ENCODE results near the gene LFNG. TPM values are rescaled to one million over a fixed set of nuclear protein-coding genes. Genes with fewer than 3 reads are reported as not detected.

LFNG gene
- total RNA-seq, 2 experiments from 2014 or later: 96.7 to 99.8 TPM

- CTCF ChIA-PET: no interaction called here
- no peaks in the 10 kb centered on the region for H3K27me3 ChIP-seq (ENCODE audit: control insufficient read depth in 1 of 2, insufficient read depth in 2 of 2, low read length in 2 of 2)
- no peak overlapping the region for H3K27ac ChIP-seq (ENCODE audit: low read depth in 1 of 2, low read length in 2 of 2)
- POLR2A ChIA-PET: interaction anchor here (0.7 to 0.8 kb wide), 2 partner anchors 10 to 23 kb away, joined by 3 read pairs; no protein-coding TSS in a partner anchor
- intact Hi-C loops (cut with DNase I, micrococcal nuclease): no loop called here
- Mint-ChIP-seq H3K4me3 (no peak overlapping the region), H3K36me3 (ENCODE audit: low read depth) (no peaks in the 10 kb centered on the region), H3K27me3 (no peaks in the 10 kb centered on the region), H3K27ac (no peak overlapping the region), H3K9me3 (no peaks in the 10 kb centered on the region), H3K4me1 (ENCODE audit: low read depth) (no peaks in the 10 kb centered on the region)
- no peaks in the 10 kb centered on the region for H3K4me1 ChIP-seq (ENCODE audit: insufficient read depth, low read length)
- no peak overlapping the region for H3K4me3 ChIP-seq (ENCODE audit: low read length)
- no peaks in the 10 kb centered on the region for H3K36me3 ChIP-seq (ENCODE audit: insufficient read depth, low read length)
- TF ChIP-seq CTCF (IDR thresholded peaks at IDR 0.05): no peak
- peaks cover under 1 to 6% of the 10 kb centered on the region in 2 experiments for H3K9me3 ChIP-seq (ENCODE audit: control insufficient read depth in 1 of 2, insufficient read depth in 1 of 2, low read length in 2 of 2)
- no peak for DNase-seq
- ATAC-seq (ENCODE audit: poor library complexity): no peak
These were observed 31.3 kb upstream of the LFNG start for GRCh38 chr7:2488272-2488645.

DNA sequence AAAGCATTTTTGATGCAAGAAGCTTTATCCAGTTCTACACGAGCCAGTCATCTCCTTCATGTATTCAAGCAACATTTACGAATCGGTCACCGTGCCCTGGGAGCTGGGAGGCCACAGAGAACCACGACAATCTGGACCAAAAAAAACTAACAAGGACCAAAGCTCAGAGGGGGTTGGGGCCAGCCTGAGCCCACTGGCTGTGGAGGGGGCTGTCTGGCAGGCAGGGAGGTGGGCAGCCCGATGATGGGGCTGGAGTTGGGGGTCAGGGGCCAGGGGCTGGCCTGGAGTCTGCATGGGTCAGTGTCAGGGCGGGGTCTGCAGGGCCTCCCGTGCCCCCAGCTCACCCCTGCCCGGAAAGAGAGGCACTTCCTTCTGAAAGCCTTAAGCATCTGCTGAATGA, 30.9 kb upstream of the LFNG start:
- Histone ChIP-seq H3K27me3 (ENCODE audit: control insufficient read depth in 1 of 2, insufficient read depth in 2 of 2, low read length in 2 of 2) (no peaks in the 10 kb centered on the region), H3K36me3 (ENCODE audit: insufficient read depth, low read length) (no peaks in the 10 kb centered on the region), H3K4me3 (ENCODE audit: low read length) (no peak overlapping the region), H3K9me3 (ENCODE audit: control insufficient read depth in 1 of 2, insufficient read depth in 1 of 2, low read length in 2 of 2) (peaks cover 0 to 2% of the 10 kb centered on the region in 2 experiments), H3K27ac (ENCODE audit: low read depth in 1 of 2, low read length in 2 of 2) (no peak overlapping the region), H3K4me1 (ENCODE audit: insufficient read depth, low read length) (no peaks in the 10 kb centered on the region)
- no peak overlapping the region for H3K4me3 Mint-ChIP-seq
- no peak overlapping the region for H3K27ac Mint-ChIP-seq
- H3K9me3 Mint-ChIP-seq: no peaks in the 10 kb centered on the region
- no peak for ATAC-seq (ENCODE audit: poor library complexity)
- ChIA-PET POLR2A (interaction anchor here (0.7 to 0.8 kb wide), 2 partner anchors 10 to 23 kb away, joined by 3 read pairs; no protein-coding TSS in a partner anchor), CTCF (no interaction called here)
- H3K4me1 Mint-ChIP-seq (ENCODE audit: low read depth): no peaks in the 10 kb centered on the region
- intact Hi-C loops (cut with DNase I, micrococcal nuclease): no loop called here
- H3K27me3 Mint-ChIP-seq: no peaks in the 10 kb centered on the region
- TF ChIP-seq CTCF (IDR thresholded peaks at IDR 0.05): no peak
- H3K36me3 Mint-ChIP-seq (ENCODE audit: low read depth): no peaks in the 10 kb centered on the region
- no peak for DNase-seq

DNA sequence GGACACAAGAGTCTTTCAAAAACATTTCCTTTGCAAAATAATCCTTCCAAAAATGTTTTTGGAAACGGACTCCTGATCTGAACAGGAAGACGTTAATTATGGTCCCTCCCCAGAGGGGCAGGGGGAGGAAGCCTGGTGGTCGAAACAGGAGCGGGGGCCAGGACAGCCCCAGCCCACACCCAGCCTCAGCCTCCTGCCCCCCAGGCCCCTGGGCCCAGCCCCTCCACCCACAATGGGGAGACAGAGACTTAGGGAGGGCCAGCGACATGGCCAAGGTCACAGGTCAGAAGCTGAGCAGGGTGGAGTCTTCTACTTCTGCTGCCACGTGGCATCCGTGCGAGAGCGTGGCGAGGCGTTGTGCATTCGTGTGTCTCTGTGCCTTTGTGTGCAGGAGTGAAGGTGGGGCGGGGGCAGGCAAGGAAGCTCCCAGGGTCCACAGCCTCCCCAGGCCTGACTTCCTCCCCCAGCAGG, 29.4 kb upstream of the LFNG start:
- POLR2A ChIA-PET: no interaction called here
- Histone ChIP-seq H3K36me3 (ENCODE audit: insufficient read depth, low read length) (no peaks in the 10 kb centered on the region), H3K4me1 (ENCODE audit: insufficient read depth, low read length) (no peaks in the 10 kb centered on the region), H3K27ac (ENCODE audit: low read depth in 1 of 2, low read length in 2 of 2) (no peak overlapping the region), H3K27me3 (ENCODE audit: control insufficient read depth in 1 of 2, insufficient read depth in 2 of 2, low read length in 2 of 2) (no peaks in the 10 kb centered on the region), H3K4me3 (ENCODE audit: low read length) (no peak overlapping the region), H3K9me3 (ENCODE audit: control insufficient read depth in 1 of 2, insufficient read depth in 1 of 2, low read length in 2 of 2) (no peaks in the 10 kb centered on the region)
- CTCF ChIA-PET: no interaction called here
- intact Hi-C loops (cut with DNase I, micrococcal nuclease): no loop called here
- H3K4me3 Mint-ChIP-seq: no peak overlapping the region
- no peak for TF ChIP-seq CTCF (IDR thresholded peaks at IDR 0.05)
- no peaks in the 10 kb centered on the region for H3K27me3 Mint-ChIP-seq
- H3K9me3 Mint-ChIP-seq: no peaks in the 10 kb centered on the region
- H3K4me1 Mint-ChIP-seq (ENCODE audit: low read depth): no peaks in the 10 kb centered on the region
- DNase-seq (no peak), ATAC-seq (ENCODE audit: poor library complexity) (no peak)
- no peak overlapping the region for H3K27ac Mint-ChIP-seq
- no peaks in the 10 kb centered on the region for H3K36me3 Mint-ChIP-seq (ENCODE audit: low read depth)
